Ureter (tissue), 1 donor: Measurements from ENCODE around the gene LAMB3. TPM values are rescaled to one million over a fixed set of nuclear protein-coding genes. Genes with fewer than 3 reads are reported as not detected.

ENCODE experiments used
- DNase-seq: peaks from one replicate; pipeline ENCODE4 v3.0.0-alpha.2; 2020; ENCODE audit warnings: low spot score
- total RNA-seq: library from RNA; stranded (reverse); gene quantifications from one replicate; pipeline ENCODE4 v1.2.4, GENCODE V29; 2023
- donor health status: DM: yes; HTN: yes; CAD: no.

Gene LAMB3
- total RNA-seq, 1 donor from 2014 or later: 58.5 TPM

- DNase-seq: no peak
Measured at GRCh38 chr1:209662879-209663327, 10.7 kb upstream of the LAMB3 start.

DNA sequence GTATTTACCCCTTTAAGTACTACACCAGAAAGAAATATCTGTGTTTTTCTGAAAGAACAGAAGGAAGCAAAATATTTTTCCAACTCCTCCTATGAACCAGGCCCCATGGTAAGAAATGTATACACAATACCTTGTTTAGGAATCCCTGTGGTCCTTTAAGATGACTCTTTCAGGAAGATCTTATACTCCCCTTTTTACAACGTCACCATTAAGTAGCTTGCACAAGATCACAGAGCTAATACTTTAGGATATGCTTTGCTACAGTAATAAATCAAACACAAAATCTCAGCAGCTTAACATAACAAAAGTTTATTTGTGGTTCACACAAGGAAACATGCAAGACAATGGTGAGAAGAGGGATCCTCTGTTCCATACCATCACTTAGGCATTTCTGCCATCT is 8.8 kb upstream of the LAMB3 start:
- no peak for DNase-seq

GRCh38 chr1:209659909-209660308 is 7.7 kb upstream of the LAMB3 start:
- no peak for DNase-seq

- DNase-seq: no peak
Measured at GRCh38 chr1:209657918-209658317, 5.7 kb upstream of the LAMB3 start.

DNA sequence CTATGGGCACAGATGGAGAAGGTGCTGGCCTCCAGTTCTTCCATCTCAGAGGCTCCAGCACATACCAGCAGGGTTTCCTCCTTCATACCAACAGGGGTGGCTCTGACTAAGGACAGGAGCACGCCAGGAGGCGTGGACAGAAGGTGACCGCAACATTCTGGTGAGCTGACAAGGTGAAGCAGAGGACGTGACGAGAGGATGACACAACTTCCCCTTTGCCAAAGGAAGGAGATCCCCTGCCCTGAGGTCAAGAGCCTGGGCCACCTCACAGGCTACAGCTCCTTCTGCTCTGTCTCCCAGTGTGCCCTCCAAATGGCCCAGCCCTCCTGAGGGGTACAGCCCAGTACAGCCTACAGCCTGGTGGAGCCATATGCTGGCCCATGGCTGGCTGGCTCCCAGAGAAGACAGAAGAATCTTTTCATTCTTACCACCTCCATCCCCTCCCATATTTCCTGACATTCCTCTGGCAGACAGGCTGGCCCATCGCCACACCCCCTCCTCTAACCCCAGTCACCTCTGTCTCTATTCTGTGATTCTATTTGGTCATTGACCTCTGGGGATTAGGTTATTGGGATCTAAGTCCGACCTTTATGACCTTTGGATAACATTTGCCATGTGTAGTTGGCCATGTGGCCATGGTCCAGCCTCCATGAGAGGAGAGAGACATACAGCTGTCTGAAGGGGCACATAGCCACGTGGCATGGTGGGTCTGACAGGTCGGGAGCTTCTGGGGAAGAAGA is 5.1 kb upstream of the LAMB3 start:
- no peak for DNase-seq

DNA sequence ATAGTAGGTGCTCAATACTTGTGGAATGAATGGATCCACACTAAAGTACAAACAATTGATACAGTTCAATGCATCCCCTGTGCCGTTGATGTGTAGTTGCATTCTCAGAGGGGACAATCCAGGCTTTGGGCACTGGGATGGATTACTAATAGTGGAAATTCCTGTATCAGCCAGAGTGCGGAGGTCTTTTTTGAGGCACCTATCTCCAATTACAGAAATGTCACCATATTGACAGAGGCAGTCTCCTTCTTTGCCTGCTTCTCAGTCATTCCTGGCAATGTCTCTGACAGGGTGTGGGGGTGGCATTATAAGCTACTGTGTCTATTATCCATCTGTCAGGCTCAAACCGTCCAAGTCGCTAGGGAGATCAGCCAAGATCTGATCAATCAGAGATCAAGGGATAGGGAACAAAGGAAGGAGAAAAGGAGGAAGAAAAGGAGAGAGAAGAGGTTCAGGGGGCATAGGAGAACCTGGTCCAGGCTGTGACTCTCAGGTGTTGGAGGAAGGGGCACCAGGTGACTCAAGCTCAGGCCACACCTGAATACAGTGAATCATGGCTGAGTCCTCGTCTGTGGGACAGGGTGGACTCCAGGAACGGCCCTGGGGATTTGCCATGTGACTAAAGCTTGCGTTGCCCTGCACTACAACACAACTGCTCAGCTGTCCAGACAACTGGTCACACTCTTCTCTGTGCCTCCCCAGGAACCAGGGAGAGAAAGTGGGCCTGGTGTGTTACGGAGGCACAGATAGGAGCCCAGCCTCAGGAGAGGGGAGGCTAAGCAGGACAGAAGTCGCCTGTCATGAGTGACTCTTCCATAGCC is 3.4 kb upstream of the LAMB3 start:
- no peak for DNase-seq

DNA sequence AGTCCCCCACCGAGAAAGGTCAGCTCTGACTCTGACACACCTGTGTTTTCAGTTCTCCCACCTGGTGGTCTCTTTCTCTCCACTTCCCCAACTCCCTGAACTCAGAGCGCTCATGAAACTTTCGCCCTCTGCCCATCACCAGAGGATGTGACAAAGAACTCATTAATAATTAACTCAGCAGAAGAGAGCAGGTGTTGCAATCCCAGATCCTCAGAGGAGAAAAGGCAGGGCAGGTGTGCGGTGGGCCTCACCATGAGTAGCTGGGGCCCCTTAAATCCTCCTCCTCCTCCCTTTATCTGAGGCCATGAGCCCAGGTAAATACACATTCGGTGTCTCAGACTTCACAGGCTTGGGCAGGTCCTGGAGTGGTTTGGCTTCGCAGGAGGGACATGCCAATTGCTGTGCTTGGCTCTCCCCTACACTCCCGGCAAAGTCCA is 1.7 kb upstream of the LAMB3 start:
- no peak for DNase-seq

- peak; percentile 93 for DNase-seq
Measured at GRCh38 chr1:209652873-209653401, 712 bp upstream of the LAMB3 start.

GRCh38 chr1:209651138-209651587 is 1.1 kb downstream of the LAMB3 start:
- peak; percentile 83 for DNase-seq

- no peak for DNase-seq
Measured at GRCh38 chr1:209650454-209650853, 1.8 kb downstream of the LAMB3 start.

- peak; percentile 59 for DNase-seq
Measured at GRCh38 chr1:209648931-209649776, 3.1 kb downstream of the LAMB3 start.

GRCh38 chr1:209648346-209648745 is 3.9 kb downstream of the LAMB3 start:
- DNase-seq: no peak

GRCh38 chr1:209647156-209647555 is 5.1 kb downstream of the LAMB3 start:
- no peak for DNase-seq

GRCh38 chr1:209646558-209646957 is 5.7 kb downstream of the LAMB3 start:
- no peak for DNase-seq

DNA sequence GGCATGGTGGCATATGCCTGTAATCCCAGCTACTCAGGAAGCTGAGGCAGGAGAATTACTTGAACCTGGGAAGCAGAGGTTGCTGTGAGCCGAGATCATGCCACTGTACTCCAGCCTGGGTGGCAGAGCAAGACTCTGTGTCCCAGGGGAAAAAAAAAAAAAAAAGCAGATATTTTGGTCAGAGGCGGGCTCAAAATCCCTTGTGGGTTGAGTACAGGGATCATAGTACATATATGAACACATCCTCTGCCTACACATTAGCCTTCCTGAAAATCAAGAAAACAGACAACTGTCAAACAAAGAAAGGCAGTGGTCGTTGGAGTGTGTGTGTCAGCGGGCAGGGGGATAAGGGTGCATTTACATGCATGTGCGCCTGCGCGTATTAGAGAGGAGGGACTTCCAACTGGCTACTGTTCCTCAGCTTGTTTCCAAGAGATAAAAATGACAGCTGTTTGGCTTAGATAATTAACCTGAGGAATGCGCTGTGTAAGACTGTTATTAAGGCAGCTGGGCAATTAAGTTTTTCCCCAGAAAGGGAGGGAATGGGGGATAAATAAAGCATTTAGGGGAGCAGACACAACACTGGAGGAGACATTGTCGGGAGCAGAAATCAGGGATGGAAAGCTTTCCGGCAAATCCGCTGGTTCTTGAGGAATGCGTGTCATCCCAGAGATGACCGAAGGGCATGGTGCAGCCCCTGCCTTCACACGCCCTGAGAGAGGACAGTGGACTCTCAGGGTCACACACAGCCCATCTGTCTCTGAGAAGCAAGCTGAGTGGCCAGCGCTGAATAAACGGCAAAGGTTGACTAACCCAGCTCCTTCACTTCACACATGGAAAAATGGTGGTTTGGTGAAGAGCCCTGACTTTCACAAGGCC is 6.4 kb downstream of the LAMB3 start:
- no peak for DNase-seq

- peak; percentile 62 for DNase-seq
Measured at GRCh38 chr1:209643285-209644020, 8.8 kb downstream of the LAMB3 start.

GRCh38 chr1:209642816-209643215 is 9.4 kb downstream of the LAMB3 start:
- no peak for DNase-seq

GRCh38 chr1:209641832-209642172 is 10.4 kb downstream of the LAMB3 start:
- DNase-seq: peak; percentile 80

- DNase-seq: no peak
Measured at GRCh38 chr1:209635850-209636249, 16.4 kb downstream of the LAMB3 start.
